Measurements from ENCODE around the gene VPS52. TPM values are rescaled to one million over a fixed set of nuclear protein-coding genes. Genes with fewer than 3 reads are reported as not detected.
A peak's percentile ranks its signal among the peaks of the same experiment; 100 is the strongest.

VPS52 gene
- total and polyA plus RNA-seq, 9 of the 15 experiments (the other 6 are each of a cell fraction or from before 2014, with no cell fraction given): 24.4 to 103 (median 40.2) TPM

GRCh38 chr6:33317419-33317668 lies 45.7 kb upstream of the VPS52 start:
- intact Hi-C loops (cut with micrococcal nuclease): loop anchor here (1.0 kb wide), 1 partner anchor 45 kb away; the partner anchor contains the start of gene RPS18
- Histone ChIP-seq H3K9me3 (replicated peaks; ENCODE audit: control insufficient read depth, insufficient read depth, low read depth, low read length) (no peaks in the 10 kb centered on the region), H3K4me2 (ENCODE audit: insufficient read depth, low read length) (peak overlapping the region; percentile 77), H3K36me3 (ENCODE audit: control insufficient read depth, insufficient read depth, low read length) (peaks cover 43% of the 10 kb centered on the region), H2AFZ (ENCODE audit: low read depth, low read length) (no peak overlapping the region), H3K27me3 (ENCODE audit: control insufficient read depth in 2 of 2, insufficient read depth in 2 of 2, low read length in 2 of 2) (no peaks in the 10 kb centered on the region), H3K4me3 (peak overlapping the region; percentile 63), H3K27ac (ENCODE audit: extremely low read depth, low read depth, low read length) (peak overlapping the region; percentile 79; the same call in 1 of the 3 replicates), H3K4me1 (replicated peaks in 1 of 2; ENCODE audit: control insufficient read depth in 2 of 2, insufficient read depth in 2 of 2, low read length in 2 of 2) (peaks cover 56 to 81% of the 10 kb centered on the region in 2 experiments), H4K20me1 (replicated peaks; ENCODE audit: control insufficient read depth, insufficient read depth, low read length) (peaks cover 6% of the 10 kb centered on the region; the same call in 1 of the 2 replicates), H3K9me1 (ENCODE audit: control insufficient read depth, insufficient read depth, low read length) (peaks cover 3% of the 10 kb centered on the region), H3K79me2 (ENCODE audit: control insufficient read depth, insufficient read depth, low read length) (peaks cover 65% of the 10 kb centered on the region), H3K9ac (ENCODE audit: insufficient read depth in 1 of 2, low read depth in 2 of 2, low read length in 2 of 2) (no peak overlapping the region; a peak in 1 of 4 replicates)
- DNase-seq (ENCODE audit: extremely low read depth in 1 of 4, low spot score in 3 of 4) (peak in 3 of 4 experiments; percentile 94 to 96 (median 95)), FAIRE-seq (no peak), ATAC-seq (no peak)
- in situ Hi-C loops (cut with MboI): no loop called here
- POLR2A ChIA-PET: interaction anchor here (0.5 to 2.6 kb wide), 16 partner anchors 10 to 345 kb away, joined by 3 to 32 read pairs (median 3); partner anchors contain the start of genes B3GALT4, CUTA, HLA-DPB1 and RGL2
- no TSS peak for BruUV-seq (replicated peaks)
- 0% methylated on average over 4 of the region's 27 CpGs for WGBS (ENCODE audit: insufficient coverage, low coverage, missing lambda C conversion rate)
- CTCF ChIA-PET (ENCODE audit: low intra/inter-chr PET ratio): no interaction called here
- no peak for TF ChIP-seq TFAP4 (CRISPR knock-in tag; IDR thresholded peaks at IDR 0.05; ENCODE audit: borderline replicate concordance)
- TF ChIP-seq PTBP1 (IDR thresholded peaks at IDR 0.05; ENCODE audit: low read depth, low read length): no peak
- no peak for TF ChIP-seq ARID2 (IDR thresholded peaks at IDR 0.05)
- TF ChIP-seq HDGF (IDR thresholded peaks at IDR 0.05): no peak
- no peak for TF ChIP-seq ZNF431 (CRISPR knock-in tag; IDR thresholded peaks at IDR 0.05)
- no peak for TF ChIP-seq HNRNPH1 (optimal IDR thresholded peaks at IDR 0.05; ENCODE audit: low read depth, low read length)
- TF ChIP-seq ZNF639 (CRISPR knock-in tag; conservative IDR thresholded peaks at IDR 0.05 in 1 of 2, IDR thresholded peaks at IDR 0.05 in 1 of 2): no peak
- TF ChIP-seq ZKSCAN3 (CRISPR knock-in tag; IDR thresholded peaks at IDR 0.05): no peak
- TF ChIP-seq E4F1 (CRISPR knock-in tag; IDR thresholded peaks at IDR 0.05; ENCODE audit: borderline replicate concordance): no peak
- no peak for TF ChIP-seq NFXL1 (CRISPR knock-in tag; IDR thresholded peaks at IDR 0.05)
- no peak for TF ChIP-seq MAFG (tag; conservative IDR thresholded peaks at IDR 0.05)
- no peak for TF ChIP-seq ZNF696 (CRISPR knock-in tag; conservative IDR thresholded peaks at IDR 0.05)
- peak in 1 of 2 experiments; percentile 58; a peak in 1 of 4 replicates for TF ChIP-seq SIN3A (IDR thresholded peaks at IDR 0.05; ENCODE audit: borderline replicate concordance in 2 of 2, control insufficient read depth in 1 of 2, low read depth in 2 of 2, low read length in 2 of 2)
- TF ChIP-seq ZNF280B (CRISPR knock-in tag; IDR thresholded peaks at IDR 0.05): no peak
